GM12874 (cell line): ENCODE data around the gene NHLRC2.

Experiments used
- TF ChIP-seq, protein P1 (sequence below): IDR thresholded peaks from 2 replicates; pipeline ENCODE4 v1.5.1; 2011; ENCODE audit warnings: low read depth, mild to moderate bottlenecking, control low read depth, low read length, moderate library complexity; ENCODE audit not compliant: insufficient read depth

The NHLRC2 gene

DNA sequence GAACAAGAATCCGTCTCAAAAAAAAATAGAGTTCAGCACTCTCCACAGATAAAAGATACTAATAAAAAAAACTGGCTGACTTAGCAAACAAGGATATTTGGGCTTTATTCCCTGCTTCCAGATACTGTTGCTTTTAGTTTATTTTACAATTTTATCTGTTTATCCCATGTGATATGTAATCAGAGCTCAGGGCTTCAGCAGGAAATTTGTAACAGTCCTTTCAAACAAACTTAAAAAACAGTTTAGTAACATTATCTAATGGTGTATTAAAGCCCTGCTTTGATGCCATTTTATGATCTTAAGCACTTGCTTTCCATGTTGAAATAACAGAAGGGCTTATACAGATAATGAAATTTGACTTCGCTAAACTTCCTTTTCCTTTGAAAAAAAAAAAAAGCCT lies 28.7 kb upstream of the NHLRC2 start:
- TF ChIP-seq, protein P1, sequence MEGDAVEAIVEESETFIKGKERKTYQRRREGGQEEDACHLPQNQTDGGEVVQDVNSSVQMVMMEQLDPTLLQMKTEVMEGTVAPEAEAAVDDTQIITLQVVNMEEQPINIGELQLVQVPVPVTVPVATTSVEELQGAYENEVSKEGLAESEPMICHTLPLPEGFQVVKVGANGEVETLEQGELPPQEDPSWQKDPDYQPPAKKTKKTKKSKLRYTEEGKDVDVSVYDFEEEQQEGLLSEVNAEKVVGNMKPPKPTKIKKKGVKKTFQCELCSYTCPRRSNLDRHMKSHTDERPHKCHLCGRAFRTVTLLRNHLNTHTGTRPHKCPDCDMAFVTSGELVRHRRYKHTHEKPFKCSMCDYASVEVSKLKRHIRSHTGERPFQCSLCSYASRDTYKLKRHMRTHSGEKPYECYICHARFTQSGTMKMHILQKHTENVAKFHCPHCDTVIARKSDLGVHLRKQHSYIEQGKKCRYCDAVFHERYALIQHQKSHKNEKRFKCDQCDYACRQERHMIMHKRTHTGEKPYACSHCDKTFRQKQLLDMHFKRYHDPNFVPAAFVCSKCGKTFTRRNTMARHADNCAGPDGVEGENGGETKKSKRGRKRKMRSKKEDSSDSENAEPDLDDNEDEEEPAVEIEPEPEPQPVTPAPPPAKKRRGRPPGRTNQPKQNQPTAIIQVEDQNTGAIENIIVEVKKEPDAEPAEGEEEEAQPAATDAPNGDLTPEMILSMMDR, result no peak

DNA sequence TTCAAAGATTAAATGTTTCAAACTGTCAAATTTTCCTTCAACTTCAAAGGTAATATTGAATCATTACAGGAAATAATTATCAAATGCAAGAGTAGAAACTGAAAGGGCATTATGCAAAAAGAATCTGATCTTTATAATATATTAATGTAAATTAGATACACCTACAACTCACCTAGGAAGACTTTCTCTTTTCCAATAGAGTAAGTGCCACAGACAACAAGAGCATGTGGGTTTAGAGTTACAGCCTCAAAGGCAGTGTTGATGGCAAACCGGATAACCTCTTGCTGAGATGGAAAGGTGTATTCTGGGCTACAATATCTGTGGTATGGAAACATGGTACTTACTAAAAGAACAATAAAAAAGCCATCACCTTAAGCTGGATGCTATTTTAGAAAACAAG lies 12.3 kb upstream of the NHLRC2 start:
- TF ChIP-seq, protein P1, result no peak

DNA sequence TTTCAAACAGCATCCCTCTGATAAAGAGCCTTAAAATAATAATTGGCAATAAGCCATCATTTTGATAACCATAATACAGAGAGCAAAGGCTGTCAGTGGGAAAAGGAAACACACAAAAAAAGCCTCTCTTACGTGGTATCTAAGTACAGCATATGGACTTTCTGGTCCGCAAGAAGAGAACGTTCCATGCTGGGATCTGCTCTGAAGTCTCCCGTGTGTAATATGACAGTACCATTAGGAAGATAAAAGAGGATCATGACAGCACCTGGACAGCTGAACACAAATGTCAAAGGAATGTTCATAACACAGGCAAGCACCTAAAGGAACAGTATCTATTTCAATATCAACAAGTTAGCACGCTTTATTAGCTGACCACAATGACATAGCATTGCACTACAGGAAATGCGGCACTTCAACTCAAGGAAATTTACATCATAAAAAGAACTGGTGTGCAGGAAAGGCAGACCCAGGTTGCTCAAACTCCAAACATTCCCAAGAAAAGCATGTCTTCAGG lies 10.4 kb upstream of the NHLRC2 start:
- TF ChIP-seq, protein P1, result no peak

DNA sequence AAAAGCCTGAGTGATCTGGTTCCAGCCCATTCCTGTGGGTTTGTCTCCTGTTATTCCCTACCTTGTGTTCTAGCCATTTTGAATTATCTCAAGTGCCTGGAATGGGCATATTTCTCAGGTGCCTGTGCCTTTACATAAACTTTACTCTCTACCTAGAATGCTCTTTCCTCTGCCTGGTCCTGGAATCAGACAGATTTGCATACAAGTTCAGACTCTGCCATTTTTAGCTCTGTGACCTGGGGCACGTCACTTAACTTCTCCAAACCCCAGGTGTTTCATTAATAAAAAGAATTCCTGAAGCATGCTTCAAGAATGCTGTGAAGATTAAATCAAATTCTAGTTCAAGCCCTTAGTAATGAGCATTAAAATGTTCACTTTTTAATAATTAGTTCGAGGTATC lies 8.4 kb upstream of the NHLRC2 start:
- TF ChIP-seq, protein P1, result no peak

DNA sequence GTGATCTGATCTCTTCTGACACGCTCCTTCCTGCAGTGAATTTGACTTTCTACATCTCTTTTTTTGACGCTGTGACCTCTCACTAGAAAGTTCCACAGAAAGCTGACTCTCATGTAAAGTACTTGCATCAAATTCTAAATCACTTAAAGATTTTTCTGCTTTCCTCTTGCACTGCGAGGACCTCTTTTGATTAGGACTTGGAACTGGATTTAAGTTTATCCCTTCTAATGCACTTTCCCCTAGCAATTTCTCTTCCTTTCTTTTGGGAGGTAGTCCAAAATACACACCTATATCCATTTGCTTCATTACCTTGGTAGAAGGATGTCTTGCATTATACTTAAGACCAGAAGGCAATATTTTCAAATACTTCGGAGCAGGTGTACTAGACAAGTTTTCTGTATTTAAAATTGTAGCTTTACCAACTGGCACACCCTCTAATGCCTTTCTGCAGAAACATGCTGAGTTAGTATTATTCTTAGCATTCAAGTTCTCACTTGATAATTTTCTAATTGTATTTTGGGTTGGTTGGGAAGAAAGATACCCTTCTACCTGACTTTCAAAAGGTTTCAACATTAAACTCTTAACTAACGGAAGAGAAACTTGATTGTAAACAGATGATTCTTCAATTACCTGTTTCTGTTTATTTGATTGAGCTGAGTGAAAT lies 5.2 kb upstream of the NHLRC2 start:
- TF ChIP-seq, protein P1, result no peak

DNA sequence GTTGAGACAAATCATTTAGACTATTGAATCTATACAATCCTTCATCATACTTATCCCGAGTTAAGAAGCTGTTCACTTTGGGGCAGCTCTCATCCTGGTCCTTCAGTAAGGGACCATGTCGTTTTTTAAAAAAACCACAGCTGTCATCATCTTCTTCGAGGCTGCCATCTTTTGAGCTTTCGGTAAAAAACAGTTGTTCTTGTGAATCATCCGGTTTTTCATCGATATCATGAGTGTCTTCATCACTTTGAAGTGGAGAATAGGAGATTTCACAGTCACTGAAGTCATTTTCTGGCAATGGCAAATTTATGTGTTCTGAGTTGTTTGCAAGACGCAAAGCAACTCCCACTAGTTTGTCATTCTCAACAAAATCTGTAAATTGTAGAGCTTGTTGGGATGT lies 4.5 kb upstream of the NHLRC2 start:
- TF ChIP-seq, protein P1, result no peak

DNA sequence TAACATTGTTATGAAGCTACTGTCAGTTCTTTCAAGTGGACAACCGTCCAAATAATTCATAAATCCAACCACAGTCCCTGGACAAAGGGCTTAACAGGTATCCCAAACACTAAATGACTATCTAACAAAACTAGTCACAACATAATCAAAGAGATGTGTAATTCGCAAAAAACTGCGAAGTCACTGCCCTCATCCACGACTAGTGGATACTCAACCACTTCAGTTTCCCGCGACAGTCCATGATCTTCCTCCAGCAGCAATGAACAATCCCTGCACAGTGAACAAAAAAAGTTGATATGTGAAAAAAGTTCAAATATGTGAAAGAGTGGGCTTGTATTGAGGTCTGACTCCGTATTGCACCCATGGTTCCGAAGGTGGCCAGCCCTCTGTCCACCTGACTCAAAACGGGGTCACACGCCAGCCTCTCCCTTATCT lies 866 bp upstream of the NHLRC2 start:
- TF ChIP-seq, protein P1, result no peak
